T-helper 22 cell (primary cell): ENCODE results near the gene HACD2.
"Not testable (repeated sequence)": the region's sequence is repeated elsewhere in the genome, so short reads cannot be mapped to it uniquely, and the experiment has no call there.

Experiments
- DNase-seq: peaks from one replicate; pipeline ENCODE4 v3.0.0-alpha.2; 2020; ENCODE audit warnings: low read depth

Gene HACD2

DNA sequence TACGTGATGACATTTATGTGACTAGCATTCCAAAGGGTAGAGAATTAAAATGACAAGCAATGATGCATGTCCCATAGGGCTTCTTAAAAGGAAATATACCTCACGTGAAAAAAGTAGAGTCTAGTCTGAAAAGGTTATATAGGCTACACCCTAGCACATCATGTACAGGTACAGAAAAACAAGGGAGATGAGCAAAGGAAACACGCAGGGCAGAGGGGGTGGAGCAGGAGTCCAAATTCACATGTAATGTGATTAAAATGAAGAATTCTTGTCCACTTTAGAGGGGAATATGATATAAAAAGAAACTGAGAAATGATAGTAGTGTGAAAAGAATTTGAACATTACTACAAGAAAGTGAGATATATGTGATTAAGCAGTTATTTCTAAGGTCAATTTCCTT, 59.4 kb downstream of the HACD2 start:
- no peak for DNase-seq

DNA sequence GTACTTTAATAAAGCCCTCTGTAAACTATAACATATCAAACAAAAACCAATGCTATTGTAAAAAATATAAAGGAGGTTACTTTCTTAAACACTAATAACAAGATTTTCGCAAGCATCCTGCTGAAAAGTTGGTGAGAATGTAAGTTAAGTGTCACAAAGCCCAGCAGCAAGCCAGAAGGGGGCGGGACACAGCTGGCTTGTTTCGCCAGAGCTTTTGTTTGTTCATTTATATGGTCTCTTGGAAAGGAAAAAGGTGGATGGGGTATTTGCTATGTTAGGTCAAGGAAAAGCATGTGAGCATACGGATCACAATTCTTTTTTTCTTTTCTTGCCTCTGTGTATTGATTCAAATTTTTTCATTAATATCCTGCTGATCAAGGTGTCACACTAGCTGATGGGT, 59.9 kb downstream of the HACD2 start:
- no peak for DNase-seq

- DNase-seq = no peak
Measured at GRCh38 chr3:123523023-123523412, 61.8 kb downstream of the HACD2 start.

- DNase-seq = no peak
Measured at GRCh38 chr3:123522320-123523022, 62.4 kb downstream of the HACD2 start.

DNA sequence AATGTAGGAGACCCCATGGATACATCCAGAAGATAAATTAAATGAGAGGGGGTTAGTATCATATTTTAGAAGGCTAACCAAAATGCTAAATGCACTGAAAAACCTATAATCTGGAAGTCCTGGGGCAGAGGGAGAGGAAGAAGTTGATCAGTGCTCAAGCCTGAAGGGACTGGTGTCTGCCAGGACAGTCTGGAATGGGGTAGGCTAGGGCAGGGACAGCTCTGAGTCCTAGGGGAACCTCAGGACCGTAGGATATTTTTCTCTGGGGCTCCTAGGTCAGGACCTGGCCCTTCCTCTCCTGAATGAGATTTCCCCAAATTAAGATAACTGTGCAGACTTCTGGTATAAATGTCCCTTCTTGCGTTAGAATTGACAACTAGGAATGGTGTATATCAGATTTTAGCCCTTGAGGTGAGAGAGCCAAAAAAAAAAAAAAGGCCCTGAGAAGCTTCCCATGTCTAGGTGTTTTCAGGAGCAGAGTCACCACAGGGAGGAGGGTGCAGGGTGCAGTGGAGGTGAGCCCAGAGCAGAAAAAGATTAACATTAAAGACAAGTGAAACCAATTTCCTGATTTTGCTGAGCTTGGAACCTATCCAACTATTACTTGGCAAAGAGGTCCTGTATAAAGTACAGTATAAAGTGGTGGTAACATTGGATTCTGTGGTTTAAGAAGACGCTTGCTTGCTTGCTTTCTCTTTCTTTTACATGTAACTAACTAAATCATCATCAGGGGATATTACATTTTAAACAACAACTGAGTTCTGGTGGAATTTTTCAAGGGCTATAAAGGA, 63.5 kb downstream of the HACD2 start:
- no peak for DNase-seq

- DNase-seq = no peak
Measured at GRCh38 chr3:123520656-123521055, 64.2 kb downstream of the HACD2 start.

- DNase-seq = no peak
Measured at GRCh38 chr3:123518892-123519485, 65.9 kb downstream of the HACD2 start.

DNA sequence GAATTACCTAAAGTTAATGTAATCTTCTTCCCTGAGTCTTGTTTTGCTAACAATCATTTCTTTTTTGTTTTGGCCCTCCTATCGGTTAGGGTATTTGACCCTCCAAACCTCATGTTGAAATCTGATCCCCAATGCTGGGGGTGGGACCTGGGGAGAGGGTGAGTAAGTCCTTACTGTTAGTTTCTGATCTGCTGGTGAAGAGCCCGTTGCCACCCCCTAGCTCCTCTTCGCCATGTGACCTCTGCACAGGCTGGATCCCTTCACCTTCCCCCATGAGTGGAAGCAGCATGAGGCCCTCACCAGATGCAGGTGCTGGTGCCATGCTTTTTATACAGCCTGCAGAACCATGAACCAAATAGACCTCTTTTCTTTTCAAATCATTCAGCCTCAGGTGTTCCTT, 73.1 kb downstream of the HACD2 start:
- DNase-seq = no peak

GRCh38 chr3:123511084-123511483, 73.8 kb downstream of the HACD2 start:
- no peak for DNase-seq

DNA sequence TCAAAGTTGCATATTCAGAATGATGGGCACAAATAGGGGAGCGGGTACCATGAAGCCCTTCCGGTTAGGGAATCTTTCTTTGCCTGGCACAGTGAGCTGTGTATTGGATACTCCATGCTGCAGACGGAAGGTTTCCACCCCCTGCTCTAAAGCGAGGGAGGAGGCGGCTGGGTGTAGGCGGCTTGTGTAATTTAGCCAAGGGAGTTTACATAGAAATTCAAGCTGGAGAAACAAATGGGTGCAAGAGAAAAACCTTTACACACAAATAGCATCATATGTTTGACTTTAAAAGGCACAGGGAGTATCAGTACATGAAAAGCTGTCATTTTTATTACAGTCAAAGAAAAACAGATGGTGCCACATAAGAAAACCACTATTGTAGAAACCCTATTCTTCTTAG, 76.7 kb downstream of the HACD2 start:
- DNase-seq = no peak

GRCh38 chr3:123505820-123506219, 79.0 kb downstream of the HACD2 start:
- DNase-seq = no peak

DNA sequence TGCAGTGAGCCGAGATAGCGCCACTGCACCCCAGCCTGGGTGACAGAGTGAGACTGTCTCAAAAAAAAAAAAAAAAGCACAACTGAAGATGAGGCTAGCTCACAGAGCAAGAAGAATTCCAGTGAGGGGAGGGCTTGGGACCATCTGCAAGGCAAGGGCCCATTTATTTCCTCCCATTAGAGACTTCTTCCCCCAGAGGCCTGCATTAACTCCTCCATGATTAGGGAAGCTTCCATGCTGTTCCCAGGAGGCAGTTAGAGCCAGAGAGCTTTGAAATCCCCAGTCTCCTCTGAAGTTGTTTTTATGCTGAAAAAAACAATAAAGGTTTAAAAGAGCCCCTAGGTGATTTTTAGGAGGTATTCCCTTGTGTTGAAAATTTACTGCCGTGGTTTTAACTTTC, 81.7 kb downstream of the HACD2 start:
- no peak for DNase-seq

DNA sequence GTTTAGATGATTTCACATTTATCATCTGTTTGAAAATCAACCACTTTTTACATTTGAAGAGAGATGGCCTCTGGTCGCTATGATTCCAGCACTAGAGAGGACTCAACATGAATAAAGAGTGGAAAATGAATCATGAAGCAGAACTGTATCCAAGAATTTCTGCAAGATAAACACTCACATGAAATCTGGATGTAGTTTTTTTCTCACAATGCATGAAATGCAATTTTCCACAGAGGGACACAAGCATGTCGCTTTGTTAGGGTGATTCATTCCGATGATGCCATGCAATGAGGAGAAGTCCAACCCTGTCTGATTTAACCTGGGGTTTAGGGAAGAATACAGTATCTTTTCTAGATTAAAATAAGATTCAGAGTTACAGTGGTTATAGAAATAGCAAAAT, 85.5 kb downstream of the HACD2 start:
- DNase-seq = no peak

- DNase-seq = no peak
Measured at GRCh38 chr3:123498761-123499160, 86.1 kb downstream of the HACD2 start.

GRCh38 chr3:123493912-123494311, 90.9 kb downstream of the HACD2 start:
- DNase-seq = no peak

GRCh38 chr3:123491966-123492587, 92.8 kb downstream of the HACD2 start:
- no peak for DNase-seq

GRCh38 chr3:123489400-123490004, 95.4 kb downstream of the HACD2 start:
- DNase-seq = no peak

DNA sequence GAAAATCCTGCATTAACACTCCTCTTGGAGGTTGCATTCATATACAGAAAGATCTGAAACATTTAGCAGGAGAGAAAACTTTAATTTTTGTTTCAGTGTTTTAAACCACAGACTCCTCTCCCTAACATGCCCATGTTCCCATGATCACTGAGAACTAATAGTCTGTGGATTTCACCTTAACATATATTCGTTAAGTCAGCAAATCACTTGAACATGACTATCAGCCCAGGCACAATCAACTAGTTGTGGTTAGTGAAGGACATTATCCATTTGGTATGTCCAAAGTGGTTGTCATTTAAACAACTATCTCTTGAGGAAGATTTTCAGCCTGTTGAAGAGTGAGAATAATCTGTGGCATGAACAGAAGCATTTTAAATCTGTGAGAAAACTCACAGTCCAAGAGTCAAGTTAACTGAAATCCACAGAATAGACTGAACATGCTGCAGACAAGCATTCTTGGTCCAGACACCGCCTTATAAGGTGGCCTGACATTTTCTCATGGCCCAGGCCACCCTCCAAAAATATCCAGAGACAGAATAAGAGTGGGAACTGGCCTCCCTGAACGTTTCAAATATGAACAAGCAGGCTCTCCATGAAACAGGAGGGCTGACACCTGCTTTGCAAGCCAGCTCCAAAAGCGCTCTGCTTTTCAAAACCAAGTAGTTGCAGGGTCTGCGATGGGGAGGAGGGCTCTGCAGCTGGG, 96.1 kb downstream of the HACD2 start:
- DNase-seq = no peak

- not testable (repeated sequence) for DNase-seq
Measured at GRCh38 chr3:123487063-123487462, 97.8 kb downstream of the HACD2 start.

- no peak for DNase-seq
Measured at GRCh38 chr3:123486460-123486859, 98.4 kb downstream of the HACD2 start.

GRCh38 chr3:123485551-123485950, 99.3 kb downstream of the HACD2 start:
- DNase-seq = no peak

GRCh38 chr3:123483146-123483545, 101.7 kb downstream of the HACD2 start:
- no peak for DNase-seq
